ENCODE results near the gene FBRSL1. TPM values are rescaled to one million over a fixed set of nuclear protein-coding genes. Genes with fewer than 3 reads are reported as not detected.

Gene FBRSL1
- total RNA-seq, 3 donors from 2014 or later (not counting 1 experiment from before 2014, with no cell fraction given): 67.5 to 78.0 (median 76.2) TPM

GRCh38 chr12:132517013-132517739 lies 27.2 kb downstream of the FBRSL1 start:
- Mint-ChIP-seq H3K4me3 (no peak overlapping the region), H3K27me3 (ENCODE audit: low read depth in 2 of 2) (no peaks in the 10 kb centered on the region), H3K9me3 (peaks cover 0 to 9% of the 10 kb centered on the region in 2 donors), H3K36me3 (no peaks in the 10 kb centered on the region), H3K27ac (no peak overlapping the region), H3K4me1 (peaks cover 8 to 46% of the 10 kb centered on the region in 2 donors)
- Histone ChIP-seq H3K36me3 (ENCODE audit: control insufficient read depth, insufficient read depth, low read length) (peaks cover 2% of the 10 kb centered on the region), H3K27ac (ENCODE audit: low read length) (no peak overlapping the region), H3K9me3 (ENCODE audit: control insufficient read depth, insufficient read depth, low read length) (peaks cover 6% of the 10 kb centered on the region), H3K27me3 (ENCODE audit: control insufficient read depth, insufficient read depth, low read length) (no peaks in the 10 kb centered on the region), H3K4me1 (ENCODE audit: control insufficient read depth, insufficient read depth, low read length) (no peaks in the 10 kb centered on the region), H3K4me3 (ENCODE audit: low read length) (no peak overlapping the region)
- intact Hi-C loops (cut with micrococcal nuclease): no loop called here
- 92% methylated on average over 19 of the region's 19 CpGs for WGBS (ENCODE audit: insufficient coverage)
- DNase-seq (no peak), ATAC-seq (no peak)
- TF ChIP-seq, protein P1, sequence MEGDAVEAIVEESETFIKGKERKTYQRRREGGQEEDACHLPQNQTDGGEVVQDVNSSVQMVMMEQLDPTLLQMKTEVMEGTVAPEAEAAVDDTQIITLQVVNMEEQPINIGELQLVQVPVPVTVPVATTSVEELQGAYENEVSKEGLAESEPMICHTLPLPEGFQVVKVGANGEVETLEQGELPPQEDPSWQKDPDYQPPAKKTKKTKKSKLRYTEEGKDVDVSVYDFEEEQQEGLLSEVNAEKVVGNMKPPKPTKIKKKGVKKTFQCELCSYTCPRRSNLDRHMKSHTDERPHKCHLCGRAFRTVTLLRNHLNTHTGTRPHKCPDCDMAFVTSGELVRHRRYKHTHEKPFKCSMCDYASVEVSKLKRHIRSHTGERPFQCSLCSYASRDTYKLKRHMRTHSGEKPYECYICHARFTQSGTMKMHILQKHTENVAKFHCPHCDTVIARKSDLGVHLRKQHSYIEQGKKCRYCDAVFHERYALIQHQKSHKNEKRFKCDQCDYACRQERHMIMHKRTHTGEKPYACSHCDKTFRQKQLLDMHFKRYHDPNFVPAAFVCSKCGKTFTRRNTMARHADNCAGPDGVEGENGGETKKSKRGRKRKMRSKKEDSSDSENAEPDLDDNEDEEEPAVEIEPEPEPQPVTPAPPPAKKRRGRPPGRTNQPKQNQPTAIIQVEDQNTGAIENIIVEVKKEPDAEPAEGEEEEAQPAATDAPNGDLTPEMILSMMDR (IDR thresholded peaks at IDR 0.05): no peak

- no peak for ATAC-seq
- H3K4me3 ChIP-seq (ENCODE audit: low read length): no peak overlapping the region
- H3K4me1 ChIP-seq (ENCODE audit: control insufficient read depth, insufficient read depth, low read length): peaks cover under 1% of the 10 kb centered on the region
- TF ChIP-seq, protein P1 (IDR thresholded peaks at IDR 0.05): no peak
- no peak for DNase-seq
- peaks cover 6% of the 10 kb centered on the region for H3K9me3 ChIP-seq (ENCODE audit: control insufficient read depth, insufficient read depth, low read length)
- H3K27me3 ChIP-seq (ENCODE audit: control insufficient read depth, insufficient read depth, low read length): no peaks in the 10 kb centered on the region
- no peaks in the 10 kb centered on the region for H3K36me3 ChIP-seq (ENCODE audit: control insufficient read depth, insufficient read depth, low read length)
- Mint-ChIP-seq H3K36me3 (no peaks in the 10 kb centered on the region), H3K4me1 (peaks cover 8 to 46% of the 10 kb centered on the region in 2 donors), H3K27me3 (ENCODE audit: low read depth in 2 of 2) (no peaks in the 10 kb centered on the region), H3K9me3 (peaks cover 0 to 9% of the 10 kb centered on the region in 2 donors), H3K4me3 (no peak overlapping the region), H3K27ac (no peak overlapping the region)
- intact Hi-C loops (cut with micrococcal nuclease): no loop called here
- H3K27ac ChIP-seq (ENCODE audit: low read length): no peak overlapping the region
- 87% methylated on average over 10 of the region's 10 CpGs for WGBS (ENCODE audit: insufficient coverage)
Measured at GRCh38 chr12:132517740-132518100, 27.8 kb downstream of the FBRSL1 start.

DNA sequence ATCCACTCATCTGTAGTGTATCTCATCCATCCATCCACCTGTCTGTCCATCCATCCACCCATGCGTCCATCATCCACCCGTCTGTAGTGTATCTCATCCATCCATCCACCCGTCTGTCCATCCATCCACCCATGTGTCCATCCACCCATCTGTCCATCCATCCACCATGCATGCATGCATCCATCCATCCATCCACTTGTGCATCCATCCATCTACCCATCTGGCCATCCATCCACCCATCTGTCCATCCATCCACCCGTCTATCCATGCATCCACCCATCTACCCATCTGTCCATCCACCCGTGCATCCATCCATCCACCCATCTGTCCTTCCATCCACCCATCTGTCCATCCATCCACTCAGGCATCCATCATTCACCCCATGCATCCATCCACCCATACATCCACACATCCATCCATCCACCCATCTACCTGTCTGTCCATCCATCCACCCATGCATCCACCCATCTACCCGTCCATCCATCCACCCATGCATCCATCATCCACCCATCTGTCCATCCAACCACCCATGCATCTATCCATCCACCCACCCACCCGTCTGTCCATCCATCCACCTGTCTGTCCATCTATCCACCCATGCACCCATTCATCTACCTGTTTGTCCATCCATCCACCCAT lies 28.5 kb downstream of the FBRSL1 start:
- Histone ChIP-seq H3K9me3 (ENCODE audit: control insufficient read depth, insufficient read depth, low read length) (peaks cover 6% of the 10 kb centered on the region), H3K4me1 (ENCODE audit: control insufficient read depth, insufficient read depth, low read length) (peaks cover 8% of the 10 kb centered on the region), H3K27me3 (ENCODE audit: control insufficient read depth, insufficient read depth, low read length) (no peaks in the 10 kb centered on the region), H3K27ac (ENCODE audit: low read length) (no peak overlapping the region), H3K4me3 (ENCODE audit: low read length) (no peak overlapping the region), H3K36me3 (ENCODE audit: control insufficient read depth, insufficient read depth, low read length) (no peaks in the 10 kb centered on the region)
- Mint-ChIP-seq H3K27me3 (ENCODE audit: low read depth in 2 of 2) (no peaks in the 10 kb centered on the region), H3K4me1 (peaks cover 8 to 40% of the 10 kb centered on the region in 2 donors), H3K9me3 (peaks cover 0 to 9% of the 10 kb centered on the region in 2 donors), H3K27ac (no peak overlapping the region), H3K4me3 (no peak overlapping the region), H3K36me3 (no peaks in the 10 kb centered on the region)
- intact Hi-C loops (cut with micrococcal nuclease): no loop called here
- no peak for ATAC-seq
- WGBS (ENCODE audit: insufficient coverage): 98% methylated on average over 7 of the region's 7 CpGs
- DNase-seq: no peak
- TF ChIP-seq, protein P1 (IDR thresholded peaks at IDR 0.05): no peak

All from natural killer cell (primary cell).